Activated gamma-delta T cell treated with Interleukin-2 at 50 U/mL for 16 hours (primary cell): ENCODE measurements around the gene SIPA1L3.
"Not testable (repeated sequence)": the region's sequence is repeated elsewhere in the genome, so short reads cannot be mapped to it uniquely, and the experiment has no call there.

Experiments used
- DNase-seq: peaks from one replicate; pipeline ENCODE4 v3.0.0-alpha.2; 2020

SIPA1L3 gene

DNA sequence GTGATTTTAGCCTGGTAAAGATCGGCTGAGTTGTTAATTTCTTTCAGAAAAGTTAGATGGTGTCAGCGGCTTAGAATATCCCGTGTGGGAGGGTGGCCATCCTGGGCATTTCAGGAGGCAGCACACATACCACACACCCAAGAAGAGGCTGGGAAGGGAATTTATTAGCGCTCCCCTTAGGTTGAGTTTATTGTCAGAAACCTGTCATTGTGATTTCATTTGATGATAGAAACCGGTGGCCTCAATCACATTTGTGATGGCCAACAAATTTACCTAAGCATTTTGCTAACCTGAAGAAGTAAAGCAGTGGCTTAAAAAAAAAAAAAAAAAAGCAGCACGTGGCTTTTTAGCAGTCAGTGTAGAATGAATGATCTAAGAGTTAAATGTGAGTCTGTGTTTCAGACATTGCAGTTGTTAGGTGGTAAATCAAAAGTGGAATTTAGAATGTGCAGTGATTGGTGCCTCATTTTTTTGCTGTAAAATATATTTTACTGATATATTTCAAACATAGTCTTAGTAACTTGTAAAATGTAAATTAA, 2.7 kb downstream of the SIPA1L3 start:
- DNase-seq, result no peak

DNA sequence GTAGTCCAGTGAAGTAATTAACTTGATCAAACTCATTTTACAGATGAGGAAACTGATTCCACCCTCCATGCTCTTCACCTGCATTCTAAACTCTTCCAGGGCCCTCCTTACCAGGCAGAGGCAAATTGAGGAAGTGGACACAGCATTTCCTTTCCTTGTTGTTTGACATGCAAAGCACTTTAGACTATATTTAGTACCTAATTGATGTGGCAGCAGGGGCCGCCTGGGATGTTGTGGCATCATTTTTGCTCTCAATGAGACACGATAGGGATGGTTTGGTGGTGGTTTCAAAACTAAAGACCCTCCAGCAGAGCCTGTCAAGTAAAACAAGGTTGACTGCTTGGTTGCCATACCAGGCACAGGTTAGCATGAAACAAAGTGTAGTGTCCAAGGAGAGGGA, 7.9 kb downstream of the SIPA1L3 start:
- no peak for DNase-seq

DNA sequence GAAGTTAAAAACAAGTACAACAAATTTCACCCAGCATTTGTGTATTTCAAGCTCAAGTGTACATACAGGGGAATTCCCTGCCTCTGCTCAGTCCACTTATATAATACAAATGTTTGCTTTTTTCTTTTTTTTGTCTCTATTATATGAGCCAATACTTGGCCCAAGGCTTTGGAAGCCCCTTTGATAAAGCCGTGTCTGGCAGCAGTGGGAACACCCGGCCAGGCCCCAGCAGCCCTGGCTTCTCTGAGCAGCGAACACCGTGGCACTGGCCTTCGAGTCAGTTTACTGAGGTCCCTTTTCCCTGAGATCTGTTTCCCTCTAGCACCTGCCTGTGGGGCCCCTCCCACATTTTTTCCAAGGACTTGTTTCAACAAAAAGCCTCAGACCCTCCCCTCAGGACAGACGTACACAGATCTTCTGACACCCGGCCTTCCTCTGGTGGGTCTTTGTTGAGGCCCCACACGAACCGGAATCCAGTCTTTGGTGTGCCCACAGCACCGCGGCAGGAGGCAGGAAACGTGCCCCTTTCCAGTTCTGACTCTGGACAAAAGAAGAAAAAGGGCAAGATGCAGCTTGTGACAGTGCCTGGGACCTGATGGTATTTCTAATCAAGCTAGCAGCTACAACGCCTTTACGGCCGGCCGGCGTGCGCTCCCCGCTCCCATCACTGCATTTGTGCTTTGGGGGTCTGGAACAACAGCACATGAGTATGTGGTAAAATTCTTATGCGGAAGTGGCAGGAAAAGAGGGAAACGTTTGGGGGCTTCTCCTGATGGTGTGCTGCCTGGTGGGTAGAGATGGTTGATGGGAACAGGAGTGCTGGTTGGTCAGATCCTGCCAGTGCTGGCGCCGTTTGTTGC, 13.8 kb downstream of the SIPA1L3 start:
- DNase-seq, result no peak

DNA sequence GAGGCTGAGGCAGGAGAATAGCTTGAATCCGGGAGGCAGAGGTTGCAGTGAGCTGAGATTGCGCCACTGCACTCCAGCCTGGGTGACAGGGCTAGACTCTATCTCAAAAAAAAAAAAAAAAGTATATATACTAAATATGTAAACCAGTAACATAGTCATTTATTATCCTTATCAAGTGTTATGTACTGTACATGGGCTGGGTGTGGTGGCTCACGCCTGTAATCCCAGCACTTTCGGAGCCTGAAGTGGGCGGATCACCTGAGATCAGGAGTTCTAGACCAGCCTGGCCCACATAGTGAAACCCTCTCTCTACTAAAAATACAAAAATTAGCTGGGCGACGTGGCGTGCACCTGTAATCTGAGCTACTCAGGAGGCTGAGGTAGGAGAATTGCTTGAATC, 17.6 kb downstream of the SIPA1L3 start:
- not testable (repeated sequence) for DNase-seq

DNA sequence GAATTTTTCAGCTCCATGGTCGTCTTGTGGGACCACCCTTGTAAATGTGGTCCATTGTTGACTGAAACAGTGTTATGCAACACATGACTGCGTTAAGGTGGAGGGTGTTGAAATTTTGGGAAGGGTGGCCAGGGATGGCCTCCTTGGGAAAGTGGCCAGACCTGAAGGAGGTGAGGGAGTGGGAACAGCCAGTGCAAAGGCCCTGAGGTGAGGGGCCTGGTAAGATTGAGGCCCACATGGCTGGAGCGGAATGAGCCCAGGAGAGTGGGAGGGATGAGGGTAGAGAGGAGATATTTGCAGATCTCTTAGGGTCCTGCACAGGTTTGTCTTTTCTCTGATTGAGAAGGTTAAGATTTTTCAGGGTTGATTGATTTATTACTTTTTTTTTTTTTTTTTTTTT, 18.2 kb downstream of the SIPA1L3 start:
- no peak for DNase-seq

DNA sequence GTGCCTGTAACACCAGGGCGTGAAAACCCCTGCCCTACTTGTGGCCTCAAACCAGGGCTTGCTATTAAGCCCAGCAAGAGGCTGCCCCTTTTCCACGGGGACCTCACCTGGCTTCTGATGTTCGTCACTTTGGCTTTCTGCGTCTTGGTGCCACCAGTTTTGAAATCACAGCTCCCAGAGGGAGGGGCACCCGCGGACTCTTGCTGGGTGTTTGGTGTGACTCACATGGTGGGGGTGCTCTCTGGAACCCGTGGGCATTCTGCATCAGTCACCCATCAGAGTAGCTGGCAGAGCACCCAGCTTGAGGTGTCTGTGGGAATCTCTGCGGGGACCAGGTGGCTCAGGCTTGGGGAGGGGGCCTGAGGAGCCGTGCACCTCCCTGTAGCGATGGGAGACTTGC, 19.2 kb downstream of the SIPA1L3 start:
- no peak for DNase-seq

DNA sequence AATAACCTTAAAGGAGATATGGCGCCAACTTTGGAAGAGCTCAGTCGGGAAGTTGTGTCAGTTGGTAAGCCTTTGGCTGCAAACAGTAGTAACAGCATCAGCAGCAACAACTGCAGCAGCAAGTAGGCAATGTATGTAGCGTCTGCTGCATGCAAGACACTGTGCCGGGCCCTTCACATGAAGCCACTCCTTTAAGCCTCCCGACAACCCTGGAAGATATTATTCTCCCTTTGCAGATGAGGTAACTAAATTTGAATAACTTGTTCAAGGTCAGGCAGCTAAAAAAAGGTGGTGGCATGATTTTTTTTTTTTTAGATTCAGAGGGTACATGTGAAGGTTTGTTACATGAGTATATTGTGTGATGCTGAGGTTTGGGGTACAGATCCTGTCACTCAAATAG, 19.7 kb downstream of the SIPA1L3 start:
- DNase-seq, result no peak

DNA sequence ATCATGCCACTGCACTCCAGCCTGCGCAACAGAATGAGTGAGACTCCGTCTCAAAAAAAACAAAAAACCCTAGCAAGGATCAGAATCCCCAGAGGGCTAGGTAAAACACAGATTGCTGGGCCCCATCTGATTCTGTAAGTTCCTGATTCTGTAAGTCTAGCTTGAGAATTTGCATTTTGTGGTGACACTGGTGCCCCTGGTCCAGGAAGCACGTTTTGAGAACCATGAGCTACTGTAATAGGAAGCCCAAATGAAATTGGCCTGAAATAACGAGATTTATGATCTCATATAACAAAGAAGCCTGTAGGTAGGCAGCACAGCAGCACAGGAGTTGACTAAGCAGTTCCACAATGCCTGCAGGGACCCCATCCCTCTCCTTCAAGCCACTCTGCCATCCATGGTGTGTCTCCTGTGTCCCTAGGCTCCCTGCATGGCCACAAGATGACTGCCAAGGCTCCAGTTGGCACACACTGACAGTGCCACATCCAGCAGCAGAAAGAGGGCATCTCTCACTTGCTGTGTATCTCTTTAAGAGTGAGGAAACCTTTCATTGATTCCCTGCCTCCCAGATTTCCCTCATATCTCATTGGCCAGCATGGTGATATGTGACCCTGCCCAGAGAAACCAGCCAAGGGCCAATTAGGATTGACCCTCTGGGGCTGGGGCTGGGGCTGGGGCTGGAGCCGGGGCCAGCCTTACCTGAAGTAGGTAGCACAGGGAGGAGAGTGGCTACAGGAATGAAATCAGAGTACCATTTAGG, 21.7 kb downstream of the SIPA1L3 start:
- DNase-seq, result no peak

DNA sequence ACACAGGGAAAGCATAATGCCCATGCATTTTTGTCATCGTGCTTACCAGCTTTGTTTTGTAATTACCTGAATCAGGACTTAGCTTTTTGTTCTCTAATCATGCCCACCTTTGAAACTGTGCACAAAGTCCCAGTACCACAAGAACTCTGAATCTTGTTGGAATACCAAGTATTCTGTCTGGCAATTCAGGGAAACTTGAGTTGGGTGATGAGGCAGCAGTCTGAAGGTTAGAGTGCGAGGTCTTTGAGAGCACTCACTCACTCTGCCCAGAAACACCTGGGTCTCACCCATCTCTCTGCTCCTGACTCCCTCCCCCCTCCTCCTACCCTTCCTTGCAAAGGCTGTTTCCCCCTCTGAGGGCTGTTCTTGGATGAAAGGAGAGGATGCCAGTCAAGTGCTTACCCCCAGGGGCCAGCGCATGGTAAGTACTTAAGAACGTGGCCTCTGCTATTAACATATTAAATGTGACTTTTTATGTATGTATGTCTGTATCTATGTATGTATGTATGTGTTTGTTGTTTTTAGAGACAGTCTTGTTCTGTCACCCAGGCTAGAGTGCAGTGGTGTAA, 22.4 kb downstream of the SIPA1L3 start:
- DNase-seq, result no peak

DNA sequence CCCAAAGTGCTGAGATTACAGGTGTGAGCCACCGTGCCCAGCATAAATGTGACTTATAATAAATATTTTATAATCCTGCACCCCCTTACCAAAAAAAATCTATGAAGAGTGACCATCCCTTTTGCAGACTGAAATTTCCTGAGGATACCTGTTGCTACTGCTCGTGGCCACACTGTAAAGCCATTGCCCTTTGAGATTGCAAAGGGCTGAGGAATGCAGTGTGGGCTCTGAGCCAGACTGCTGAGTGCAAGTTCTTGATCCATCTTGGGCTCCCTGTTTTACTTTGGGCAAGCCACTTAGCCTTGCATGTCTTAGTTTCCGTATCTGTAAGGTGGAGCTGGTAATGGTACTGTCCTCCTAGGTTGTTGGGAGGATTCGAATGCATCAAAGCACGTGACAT, 23.4 kb downstream of the SIPA1L3 start:
- no peak for DNase-seq

DNA sequence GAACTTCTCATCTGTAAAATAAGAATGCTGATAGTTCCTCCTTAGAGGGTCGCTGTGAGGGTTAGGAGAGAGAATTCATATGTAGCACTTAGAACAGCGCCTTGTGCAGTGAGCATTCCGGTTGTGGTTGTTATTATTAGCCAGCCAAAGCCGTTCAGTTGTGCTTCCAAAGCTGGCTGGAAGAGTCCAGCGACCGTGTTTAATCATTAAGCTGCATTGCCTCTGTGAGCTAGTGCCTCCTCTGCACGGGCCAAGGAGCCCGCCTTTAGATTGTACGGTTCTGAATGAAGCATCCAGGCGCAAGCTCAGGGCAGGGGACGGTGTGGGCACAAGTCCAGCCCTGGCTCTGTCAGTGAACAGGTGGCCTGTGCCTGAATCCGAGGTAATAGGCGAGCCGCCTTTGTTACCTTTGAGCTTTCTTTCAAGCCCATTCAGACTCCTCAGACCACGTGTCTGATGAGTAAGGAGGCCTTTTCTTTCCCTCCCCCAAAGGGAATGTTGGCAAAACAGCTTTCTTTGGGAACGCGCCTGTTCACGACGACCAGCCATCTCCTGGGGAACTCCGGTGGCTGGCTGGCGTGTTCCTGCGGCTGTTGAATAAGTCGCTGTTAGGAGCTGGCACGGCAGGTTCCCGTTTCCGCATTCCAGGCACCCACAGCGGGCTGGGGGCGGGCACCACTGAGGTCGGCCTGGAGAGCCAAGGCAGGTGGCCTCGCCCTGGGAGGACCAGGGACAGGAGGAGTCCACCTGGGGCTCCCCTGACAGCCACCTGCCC, 25.1 kb downstream of the SIPA1L3 start:
- DNase-seq, result no peak

DNA sequence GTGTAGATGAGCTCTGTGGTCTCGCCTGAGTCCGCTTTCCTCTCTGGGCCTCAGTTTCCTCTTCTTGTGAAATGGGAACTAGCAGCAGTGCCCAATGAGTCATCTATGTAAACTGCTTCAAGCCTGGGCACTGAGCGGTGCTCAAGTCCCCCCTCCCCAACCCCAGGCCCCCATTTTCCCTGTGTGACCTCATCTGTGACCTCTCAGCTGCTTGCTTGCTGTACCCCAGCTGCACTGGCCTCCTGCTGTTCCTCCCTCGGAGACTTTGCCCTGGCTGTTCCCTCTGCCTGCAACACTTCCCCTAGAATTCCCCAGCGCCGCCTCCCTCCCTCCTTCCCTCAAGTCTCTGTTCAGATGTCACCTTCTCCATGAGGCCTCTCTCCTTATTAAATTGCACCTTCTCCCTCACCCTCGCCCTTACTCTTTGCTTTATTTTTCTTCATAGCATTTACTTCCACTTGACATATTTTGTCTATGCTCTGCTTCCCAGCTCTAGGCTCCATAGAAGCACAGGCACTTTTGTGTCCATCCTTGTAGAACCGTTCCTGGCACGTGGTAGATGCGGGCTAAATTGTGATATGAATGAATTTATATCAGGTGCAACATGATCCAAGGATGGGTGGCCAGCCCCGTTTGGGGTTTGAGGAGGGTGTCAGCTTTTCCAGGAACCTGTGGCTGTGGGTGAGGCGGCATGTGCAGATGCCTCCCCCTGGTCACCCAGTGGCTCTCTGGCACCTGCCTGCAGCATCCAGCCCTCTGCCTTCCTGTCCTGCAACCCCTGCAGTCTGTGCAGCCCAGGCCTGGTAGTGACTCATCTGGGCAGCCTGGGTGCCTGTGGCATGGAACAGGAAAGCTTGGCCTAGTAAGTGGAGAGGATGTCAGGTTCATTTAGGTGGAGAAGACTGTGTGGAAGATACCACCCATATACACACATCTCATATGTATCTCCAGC, 26.3 kb downstream of the SIPA1L3 start:
- no peak for DNase-seq

DNA sequence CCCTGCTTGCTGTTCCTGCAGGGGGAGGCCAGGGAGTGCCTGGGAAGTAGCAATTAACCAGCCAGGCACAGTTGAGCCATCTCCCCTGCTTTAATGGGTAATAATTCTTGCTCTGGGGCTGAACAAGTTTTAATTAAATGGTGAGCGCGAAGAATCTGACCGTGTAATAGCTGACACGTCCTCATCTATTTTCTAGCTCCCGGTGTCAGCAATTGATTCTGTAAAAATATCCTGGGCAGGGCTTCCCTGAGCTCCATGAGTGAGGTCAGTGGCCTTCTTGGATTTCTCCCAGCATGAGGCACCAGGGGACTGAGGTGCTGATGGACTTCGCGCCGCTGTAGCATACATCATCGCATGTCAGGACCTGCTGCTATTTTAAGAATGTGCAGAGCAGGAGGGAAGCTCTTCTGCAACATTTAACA, 26.9 kb downstream of the SIPA1L3 start:
- DNase-seq, result no peak

DNA sequence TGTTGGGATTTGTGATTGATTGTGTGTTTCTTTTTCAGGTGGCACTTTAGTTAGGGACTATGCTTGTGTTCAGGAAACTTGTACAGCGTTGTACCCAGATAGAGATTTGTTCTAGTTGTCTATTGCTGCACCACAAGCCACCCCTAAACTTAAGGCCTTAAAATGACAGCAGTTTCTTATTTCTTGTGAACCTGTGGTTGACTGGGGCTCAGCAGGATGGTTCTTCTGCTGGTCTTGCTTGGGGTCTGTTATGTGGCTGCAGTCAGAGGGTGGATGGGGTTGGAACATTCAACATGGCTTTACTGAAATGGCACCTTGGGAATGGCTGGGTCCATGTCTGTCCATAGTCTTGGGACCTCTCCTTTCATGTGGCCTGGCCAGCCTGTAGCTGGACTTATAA, 28.3 kb downstream of the SIPA1L3 start:
- no peak for DNase-seq

DNA sequence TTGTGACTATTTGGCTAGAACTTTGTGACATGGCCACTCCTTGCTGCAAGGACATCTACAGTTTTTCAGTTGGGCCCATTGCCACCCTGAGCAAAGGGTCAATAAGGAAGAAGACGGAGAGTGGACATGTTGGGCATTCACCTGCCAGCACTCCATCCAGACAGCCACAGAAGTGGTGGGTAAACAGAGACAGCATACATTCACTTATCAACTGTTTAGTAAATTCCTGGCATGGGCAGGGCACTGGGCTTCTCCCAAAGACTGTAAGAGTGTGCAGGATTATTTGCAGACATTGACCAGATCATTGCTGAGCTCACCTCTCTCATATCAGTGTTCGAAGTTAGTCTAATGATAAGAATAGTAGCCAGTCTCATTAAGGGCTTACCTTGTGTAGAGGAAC, 29.2 kb downstream of the SIPA1L3 start:
- no peak for DNase-seq

DNA sequence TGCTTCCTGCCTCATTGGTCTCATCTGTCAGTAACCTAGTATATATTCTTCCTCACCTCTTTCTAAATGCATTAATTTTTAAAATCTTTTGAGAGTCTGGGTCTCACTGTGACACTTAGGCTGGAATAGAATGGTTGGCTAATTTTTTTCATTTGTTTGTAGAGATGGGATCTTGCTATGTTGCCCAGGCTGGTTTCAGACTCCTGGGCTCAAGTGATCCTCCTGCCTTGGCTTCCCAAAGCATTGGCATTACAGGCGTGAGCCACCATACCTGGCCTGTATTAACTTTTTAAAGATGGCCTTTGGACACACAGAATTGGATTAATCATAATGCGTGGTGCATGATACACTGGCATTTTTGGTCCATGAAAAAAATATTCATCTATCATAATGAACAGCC, 29.9 kb downstream of the SIPA1L3 start:
- no peak for DNase-seq

DNA sequence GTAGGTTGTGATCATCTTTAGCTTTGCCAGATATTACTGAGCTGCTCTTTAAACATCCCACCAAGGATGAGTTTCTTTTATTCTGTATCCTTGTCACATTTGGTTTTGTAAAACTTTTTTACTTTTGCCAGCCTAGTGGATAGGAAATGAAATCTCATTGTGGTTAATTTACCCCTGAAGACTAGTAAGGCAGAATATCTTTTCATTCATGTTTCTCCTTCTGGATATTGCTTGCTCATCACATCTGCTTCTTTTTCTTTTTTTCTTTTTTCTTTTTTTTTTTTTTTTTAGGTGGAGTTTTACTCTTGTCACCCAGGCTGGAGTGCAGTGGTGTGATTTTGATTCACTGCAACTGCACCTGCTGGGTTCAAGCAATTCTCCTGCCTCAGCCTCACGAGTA, 31.3 kb downstream of the SIPA1L3 start:
- no peak for DNase-seq

DNA sequence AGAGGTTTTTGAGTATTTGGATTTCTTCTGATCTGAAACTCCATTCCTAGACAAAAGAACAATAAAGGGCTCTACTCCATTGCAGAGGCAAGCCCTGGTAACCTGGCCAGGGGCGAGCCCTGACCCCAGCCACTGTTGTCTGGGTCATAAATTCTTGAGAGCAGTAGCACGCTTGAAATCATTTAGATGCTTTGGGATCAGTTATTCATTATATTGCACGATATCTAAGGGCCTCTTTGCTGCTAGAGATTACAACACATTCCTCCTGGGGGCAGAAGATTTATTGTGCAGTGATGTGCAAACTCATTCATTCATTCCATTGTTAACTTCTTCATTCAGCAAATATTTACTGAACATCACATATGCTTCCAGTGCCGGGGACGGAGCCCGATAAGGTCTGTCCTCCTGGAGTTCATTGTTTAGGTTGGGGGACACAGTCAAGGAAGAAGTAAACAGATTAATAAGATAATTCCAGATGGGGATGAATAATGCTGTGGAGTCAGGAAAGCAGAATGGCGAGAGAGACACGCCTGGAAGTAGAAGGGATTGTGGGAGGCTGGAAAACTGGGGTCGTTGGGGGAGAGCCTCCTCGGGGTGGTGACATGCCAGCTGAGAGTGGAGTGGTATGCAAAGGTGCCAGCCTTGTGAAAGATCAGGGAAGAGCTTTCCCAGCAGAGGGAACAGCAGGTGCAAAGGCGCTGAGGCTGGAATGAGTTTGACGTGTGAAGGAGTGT, 34.9 kb downstream of the SIPA1L3 start:
- DNase-seq, result no peak

DNA sequence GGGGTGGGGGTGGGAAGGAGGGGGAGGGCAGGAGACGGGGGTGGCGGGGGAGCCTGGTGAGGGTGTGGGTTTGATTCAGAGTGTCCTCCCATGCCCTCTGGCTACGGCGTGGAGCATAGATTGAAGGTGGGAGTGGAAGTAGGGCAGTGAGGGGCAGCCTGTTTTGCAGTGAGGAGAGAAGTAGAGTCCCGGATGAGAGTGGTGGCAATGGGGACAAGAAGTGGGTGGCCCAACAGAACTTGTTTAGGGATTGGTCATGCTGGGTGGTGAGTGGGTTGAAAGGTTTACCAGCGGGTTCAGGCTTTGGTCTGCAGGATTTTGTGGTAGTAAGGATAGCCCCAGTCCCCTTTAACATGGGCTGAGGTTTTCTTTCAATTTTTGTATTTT, 35.5 kb downstream of the SIPA1L3 start:
- no peak for DNase-seq

DNA sequence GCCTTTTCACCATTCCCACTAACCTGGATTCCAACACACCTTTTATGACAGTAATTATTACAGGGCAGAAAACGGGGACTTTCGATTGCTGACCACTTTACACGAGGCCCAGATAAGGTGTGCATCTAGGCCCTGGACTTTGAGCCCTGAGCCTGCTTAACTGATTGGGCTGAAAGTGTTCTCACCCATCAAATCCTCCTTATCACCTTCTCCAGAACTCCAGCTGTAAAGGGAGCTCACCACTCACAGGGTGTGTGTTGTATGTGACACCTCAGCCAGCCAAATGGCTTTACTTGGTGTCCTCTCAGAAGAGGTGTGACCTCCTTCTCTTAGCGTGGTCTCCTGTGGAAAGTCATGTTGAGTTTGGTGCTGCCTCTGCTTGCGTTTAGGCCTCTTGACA, 36.5 kb downstream of the SIPA1L3 start:
- no peak for DNase-seq

DNA sequence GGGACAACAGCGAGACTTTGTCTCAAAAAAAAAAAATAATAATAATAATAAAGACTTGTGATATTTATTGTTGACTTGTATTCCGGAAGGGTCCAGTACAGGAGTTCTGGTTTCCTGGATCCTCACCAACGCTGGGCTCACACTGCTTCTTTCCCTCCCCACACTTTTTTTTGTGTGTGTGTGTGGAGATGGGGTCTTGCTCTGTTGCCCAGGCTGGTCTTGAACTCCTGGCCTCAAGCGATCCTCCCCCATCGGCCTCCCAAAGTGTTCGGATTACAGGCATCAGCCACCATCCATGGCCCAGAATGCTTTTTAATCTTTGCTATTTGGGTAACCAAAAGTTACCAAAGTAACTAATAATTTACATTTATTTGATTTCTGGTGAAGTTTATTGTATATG, 39.1 kb downstream of the SIPA1L3 start:
- DNase-seq, result no peak
